SJSA1 (cell line): ENCODE results near the gene MSANTD1. TPM values are rescaled to one million over a fixed set of nuclear protein-coding genes. Genes with fewer than 3 reads are reported as not detected.

Experiments
- DNase-seq, 2 experiments: peaks; one replicate each; pipeline ENCODE4 v3.0.0-alpha.2; 2015 to 2020; ENCODE audit warnings: low spot score in 2 of 2, low read depth in 1 of 2
- H3K27ac ChIP-seq: fragments of 250-450 bp; sonication (Bioruptor Pico); 2 replicates; pipeline ENCODE4 v1.5.1; 2020; ENCODE audit warnings: mild to moderate bottlenecking, moderate library complexity
- H3K27me3 ChIP-seq: fragments of 250-450 bp; sonication (Bioruptor Pico); replicated peaks from 2 replicates; pipeline ENCODE4 v1.5.1; 2020; ENCODE audit warnings: mild to moderate bottlenecking, moderate library complexity
- H3K36me3 ChIP-seq: fragments of 250-450 bp; sonication (Bioruptor Pico); 2 replicates; pipeline ENCODE4 v1.5.1; 2020; ENCODE audit warnings: mild to moderate bottlenecking
- H3K4me1 ChIP-seq: fragments of 250-450 bp; sonication (Bioruptor Pico); replicated peaks from 2 replicates; pipeline ENCODE4 v1.6.1; 2021; ENCODE audit warnings: mild to moderate bottlenecking
- H3K4me3 ChIP-seq: fragments of 250-450 bp; sonication (Bioruptor Pico); 2 replicates; pipeline ENCODE4 v1.5.1; 2020; ENCODE audit warnings: mild to moderate bottlenecking
- H3K9me3 ChIP-seq: fragments of 250-450 bp; sonication (Bioruptor Pico); replicated peaks from 2 replicates; pipeline ENCODE4 v1.5.1; 2020; ENCODE audit warnings: mild to moderate bottlenecking
- total RNA-seq: library from RNA; depleted of rRNA; stranded (reverse); fragments of >200 nt; shearing (Covaris generic); gene quantifications from 2 replicates; pipeline ENCODE4 v1.2.3, GENCODE V29; 2014

The MSANTD1 gene
- total RNA-seq, 1 experiment from 2014 or later: 0.21 TPM

GRCh38 chr4:3252480-3252828, 3.5 kb downstream of the MSANTD1 start:
- DNase-seq: no peak
- H3K4me3 ChIP-seq: no peak overlapping the region
- no peaks in the 10 kb centered on the region for H3K36me3 ChIP-seq
- H3K27ac ChIP-seq: no peak overlapping the region
- H3K9me3 ChIP-seq: no peaks in the 10 kb centered on the region
- H3K27me3 ChIP-seq: no peaks in the 10 kb centered on the region
- peaks cover 9% of the 10 kb centered on the region for H3K4me1 ChIP-seq

- H3K9me3 ChIP-seq: no peaks in the 10 kb centered on the region
- H3K36me3 ChIP-seq: no peaks in the 10 kb centered on the region
- DNase-seq: no peak
- H3K27ac ChIP-seq: no peak overlapping the region
- no peaks in the 10 kb centered on the region for H3K27me3 ChIP-seq
- no peak overlapping the region for H3K4me3 ChIP-seq
- H3K4me1 ChIP-seq: peaks cover 13% of the 10 kb centered on the region
Measured at GRCh38 chr4:3252831-3253641, 4.1 kb downstream of the MSANTD1 start.

DNA sequence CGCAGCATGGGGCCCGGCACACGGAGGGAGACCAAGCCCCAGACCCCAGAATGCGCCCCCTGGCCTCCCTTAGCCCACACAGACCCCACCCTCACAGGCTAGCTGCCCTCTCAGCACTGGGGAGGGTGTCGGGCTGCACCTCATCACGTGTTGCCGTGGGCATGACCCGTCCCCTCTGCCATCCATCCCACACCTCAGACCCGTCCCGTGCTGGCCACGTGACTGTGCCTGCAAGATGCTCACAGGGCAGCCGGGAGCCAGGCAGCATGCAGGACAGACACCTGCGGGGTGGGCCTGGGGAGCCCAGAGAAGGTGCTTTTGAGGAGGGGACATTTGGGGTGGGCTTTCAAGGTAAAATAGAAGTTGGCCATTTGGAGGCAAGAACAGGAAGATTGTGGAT, 4.8 kb downstream of the MSANTD1 start:
- Histone ChIP-seq H3K4me3 (no peak overlapping the region), H3K9me3 (no peaks in the 10 kb centered on the region), H3K27ac (no peak overlapping the region), H3K36me3 (no peaks in the 10 kb centered on the region), H3K4me1 (peaks cover 18% of the 10 kb centered on the region), H3K27me3 (no peaks in the 10 kb centered on the region)
- no peak for DNase-seq

DNA sequence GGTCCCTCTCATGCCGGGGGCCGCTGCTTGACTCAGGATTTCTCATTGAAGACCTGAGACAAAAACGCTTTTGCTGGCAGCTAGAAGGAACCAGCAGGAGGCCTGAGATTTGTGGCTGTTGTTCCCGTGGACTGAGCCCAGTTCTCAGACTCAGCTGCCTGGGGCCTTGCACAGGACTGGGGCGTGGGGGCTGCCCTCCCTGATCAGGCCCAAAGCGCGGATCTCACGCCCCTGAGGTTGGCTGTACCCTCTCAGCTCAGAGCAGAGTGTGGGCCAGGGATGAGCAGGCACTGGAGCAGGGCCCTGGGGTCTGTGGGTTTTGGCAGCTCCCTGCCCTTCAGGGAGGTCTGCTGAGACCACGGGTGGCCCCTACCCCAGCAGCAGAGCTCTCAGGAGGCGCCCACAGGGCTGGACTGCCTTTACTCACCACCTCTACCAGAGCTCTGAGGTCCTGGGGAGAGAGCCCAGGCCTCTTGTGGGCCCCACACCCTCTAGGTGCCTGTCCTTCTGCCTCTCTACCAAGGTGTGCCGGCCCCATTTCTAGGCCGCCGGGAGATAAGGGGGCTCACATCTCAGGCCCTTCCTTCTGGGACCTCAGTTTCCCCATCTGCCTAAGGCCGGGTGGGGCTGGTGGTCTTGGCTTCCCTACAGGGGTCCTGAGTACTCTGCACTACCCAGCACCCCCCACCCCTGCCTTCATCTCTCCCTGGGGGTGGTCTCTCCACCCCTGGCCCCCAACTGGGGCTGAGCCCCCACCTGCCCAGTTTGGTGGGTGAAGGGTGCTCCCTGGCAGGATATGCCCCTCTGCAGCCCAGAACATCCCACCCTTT, 5.6 kb downstream of the MSANTD1 start:
- H3K36me3 ChIP-seq: no peaks in the 10 kb centered on the region
- no peaks in the 10 kb centered on the region for H3K27me3 ChIP-seq
- no peak overlapping the region for H3K4me3 ChIP-seq
- H3K27ac ChIP-seq: peak overlapping the region; percentile 15; the same call in 1 of the 2 replicates
- H3K4me1 ChIP-seq: peaks cover 18% of the 10 kb centered on the region
- DNase-seq: peak; percentile 38 to 61
- no peaks in the 10 kb centered on the region for H3K9me3 ChIP-seq

DNA sequence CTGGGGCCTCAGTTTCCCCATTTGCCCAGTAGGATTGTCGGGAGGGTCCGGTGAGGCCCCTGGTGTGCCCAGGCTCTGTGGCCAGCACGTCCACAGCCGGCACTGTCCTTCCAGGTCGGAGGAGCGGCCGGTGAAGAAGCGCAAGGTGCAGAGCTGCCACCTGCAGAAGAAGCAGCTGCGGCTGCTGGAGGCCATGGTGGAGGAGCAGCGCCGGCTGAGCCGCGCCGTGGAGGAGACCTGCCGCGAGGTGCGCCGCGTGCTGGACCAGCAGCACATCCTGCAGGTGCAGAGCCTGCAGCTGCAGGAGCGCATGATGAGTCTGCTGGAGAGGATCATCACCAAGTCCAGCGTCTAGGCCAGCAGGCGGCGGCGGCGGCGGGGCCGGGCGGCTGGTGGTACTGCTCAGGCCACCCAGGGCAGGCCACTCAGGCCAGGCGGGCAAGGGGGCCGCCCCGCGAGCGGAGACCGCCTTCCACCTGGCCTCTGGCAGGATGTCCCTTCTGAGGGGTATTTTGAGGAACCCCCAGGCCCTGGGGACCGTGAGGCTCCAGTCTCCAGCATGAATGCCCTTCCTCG, 6.7 kb downstream of the MSANTD1 start:
- DNase-seq: peak in 1 of 2 experiments; percentile 16
- Histone ChIP-seq H3K4me3 (no peak overlapping the region), H3K27me3 (no peaks in the 10 kb centered on the region), H3K4me1 (peaks cover 18% of the 10 kb centered on the region), H3K9me3 (no peaks in the 10 kb centered on the region), H3K36me3 (no peaks in the 10 kb centered on the region), H3K27ac (no peak overlapping the region)

DNA sequence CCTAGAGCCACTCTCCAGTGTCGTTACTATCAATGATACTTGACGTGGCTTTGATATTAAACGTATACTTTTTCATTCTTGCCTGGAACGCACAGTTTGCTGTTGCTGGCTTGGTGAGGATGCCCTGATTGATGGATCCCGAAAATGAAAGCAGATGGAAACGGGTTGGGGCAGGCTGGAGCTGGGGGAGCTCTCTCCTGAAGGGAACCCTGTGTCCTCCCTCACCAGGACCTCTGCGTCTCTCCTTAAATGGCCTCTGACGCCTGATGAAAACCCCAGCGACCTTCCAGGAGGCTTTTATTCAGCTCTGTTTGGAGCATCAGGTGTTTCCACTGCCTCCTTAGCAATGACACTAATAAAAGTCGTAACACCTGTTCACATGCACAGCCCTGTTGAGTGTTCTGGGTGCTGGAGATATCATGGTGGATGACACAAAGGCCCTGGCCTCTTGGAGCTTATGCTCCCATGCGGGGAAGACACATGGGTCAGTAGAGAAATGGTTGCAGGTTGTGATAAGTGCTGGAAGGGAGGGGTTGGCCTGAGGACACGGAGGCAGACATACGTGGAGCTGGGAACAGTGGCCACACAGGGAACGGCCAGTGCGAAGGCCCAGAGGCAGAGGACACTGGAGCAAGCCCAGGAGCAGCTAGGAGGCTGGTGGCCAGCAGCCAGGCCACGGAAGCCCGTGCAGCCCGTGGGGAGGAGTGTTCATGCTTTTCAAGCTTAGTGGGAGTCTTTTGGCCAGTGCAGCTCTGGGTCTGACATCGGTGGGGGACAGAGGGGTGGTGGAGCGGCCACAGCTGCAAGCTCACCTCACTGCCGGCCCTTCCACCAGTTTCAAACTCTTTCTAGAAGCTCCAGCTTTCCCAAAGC, 7.5 kb downstream of the MSANTD1 start:
- Histone ChIP-seq H3K4me1 (peaks cover 18% of the 10 kb centered on the region), H3K36me3 (no peaks in the 10 kb centered on the region), H3K27me3 (no peaks in the 10 kb centered on the region), H3K9me3 (no peaks in the 10 kb centered on the region), H3K27ac (no peak overlapping the region), H3K4me3 (no peak overlapping the region)
- DNase-seq: peak in 1 of 2 experiments; percentile 12

GRCh38 chr4:3257103-3257555, 8.2 kb downstream of the MSANTD1 start:
- Histone ChIP-seq H3K4me3 (no peak overlapping the region), H3K4me1 (peaks cover 18% of the 10 kb centered on the region), H3K36me3 (no peaks in the 10 kb centered on the region), H3K27me3 (no peaks in the 10 kb centered on the region), H3K27ac (no peak overlapping the region), H3K9me3 (no peaks in the 10 kb centered on the region)
- no peak for DNase-seq

- Histone ChIP-seq H3K27me3 (no peaks in the 10 kb centered on the region), H3K27ac (no peak overlapping the region), H3K4me3 (no peak overlapping the region), H3K36me3 (no peaks in the 10 kb centered on the region), H3K9me3 (no peaks in the 10 kb centered on the region), H3K4me1 (peaks cover 18% of the 10 kb centered on the region)
- DNase-seq: peak; percentile 18 to 47
Measured at GRCh38 chr4:3257556-3258482, 8.9 kb downstream of the MSANTD1 start.

GRCh38 chr4:3261411-3262207, 12.7 kb downstream of the MSANTD1 start:
- Histone ChIP-seq H3K27ac (no peak overlapping the region), H3K36me3 (no peaks in the 10 kb centered on the region), H3K4me1 (peaks cover 9% of the 10 kb centered on the region), H3K27me3 (no peaks in the 10 kb centered on the region), H3K9me3 (no peaks in the 10 kb centered on the region), H3K4me3 (no peak overlapping the region)
- DNase-seq: peak in 1 of 2 experiments; percentile 19

GRCh38 chr4:3262208-3263052, 13.5 kb downstream of the MSANTD1 start:
- Histone ChIP-seq H3K27me3 (no peaks in the 10 kb centered on the region), H3K4me1 (peaks cover 9% of the 10 kb centered on the region), H3K27ac (no peak overlapping the region), H3K4me3 (no peak overlapping the region), H3K36me3 (no peaks in the 10 kb centered on the region), H3K9me3 (no peaks in the 10 kb centered on the region)
- peak in 1 of 2 experiments; percentile 12 for DNase-seq
